Sigmoid colon (tissue), 4 donors: Measurements from ENCODE around the gene ADRA2A.

Experiments
- CTCF ChIP-seq, 4 experiments: fragments of 450-650 bp in 3 of 4; fragments of 200-600 bp in 1 of 4; IDR thresholded peaks; one replicate each; pipeline ENCODE4 v1.5.1; 2016 to 2019; ENCODE audit warnings: antibody characterized with exemption in 4 of 4, mild to moderate bottlenecking in 3 of 4, moderate library complexity in 2 of 4
- EP300 ChIP-seq, 4 donors: sonication (generic); formaldehyde crosslinking; IDR thresholded peaks; one replicate each; pipeline ENCODE4 v1.6.1; 2017; ENCODE audit warnings: antibody characterized with exemption in 4 of 4
- POLR2A ChIP-seq, 2 donors: fragments of 450-650 bp; IDR thresholded peaks; one replicate each; pipeline ENCODE4 v1.6.1; 2016; ENCODE audit warnings: antibody characterized with exemption in 2 of 2, mild to moderate bottlenecking in 2 of 2, moderate library complexity in 2 of 2
- POLR2AphosphoS5 ChIP-seq, 4 donors: sonication (generic); formaldehyde crosslinking; IDR thresholded peaks; one replicate each; pipeline ENCODE4 v1.6.1; 2017; ENCODE audit warnings: antibody characterized with exemption in 4 of 4

DNA sequence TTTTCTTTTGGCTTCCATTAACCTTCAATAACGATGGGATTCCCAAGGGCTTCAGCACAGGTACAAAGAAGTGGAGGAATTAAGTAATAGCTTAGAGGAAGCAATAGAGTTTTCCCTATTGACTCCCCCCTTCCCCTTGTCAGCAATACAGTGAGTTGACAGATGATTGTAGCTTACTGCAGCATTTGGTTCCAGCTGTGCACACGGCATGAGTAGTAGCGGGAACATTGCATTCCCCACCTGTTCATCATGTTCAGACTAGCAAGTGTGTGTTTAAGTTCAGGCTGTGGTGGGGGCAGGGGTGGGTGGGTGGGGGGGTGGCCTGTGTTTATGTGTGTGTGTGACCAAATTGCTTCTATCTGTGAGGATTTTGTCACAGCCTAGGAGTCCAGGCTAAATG lies 4.6 kb upstream of the ADRA2A start:
- TF ChIP-seq POLR2A (IDR thresholded peaks at IDR 0.05) (no peak), CTCF (IDR thresholded peaks at IDR 0.05) (no peak), EP300 (IDR thresholded peaks at IDR 0.05) (no peak), POLR2AphosphoS5 (IDR thresholded peaks at IDR 0.05) (no peak)
